Neural crest cell (in vitro differentiated cells): Measurements from ENCODE around the gene KRT74. TPM values are rescaled to one million over a fixed set of nuclear protein-coding genes. Genes with fewer than 3 reads are reported as not detected.

Experiments used
- DNase-seq: peaks from one replicate; pipeline ENCODE4 v3.0.0; 2021; ENCODE audit warnings: low read depth, mixed read lengths, low spot score
- H3K27ac Mint-ChIP-seq: one replicate; pipeline ENCODE4 v1.8.0; 2021; ENCODE audit warnings: mild to moderate bottlenecking, mixed read lengths; ENCODE audit not compliant: unreplicated experiment
- H3K27me3 Mint-ChIP-seq: 2 replicates; pipeline ENCODE4 v1.8.0; 2021; ENCODE audit warnings: low read depth, mild to moderate bottlenecking, mixed read lengths
- H3K36me3 Mint-ChIP-seq: 2 replicates; pipeline ENCODE4 v1.8.0; 2021; ENCODE audit warnings: low read depth, mild to moderate bottlenecking, mixed read lengths
- H3K4me1 Mint-ChIP-seq: 2 replicates; pipeline ENCODE4 v1.8.0; 2021; ENCODE audit warnings: mixed read lengths
- H3K4me3 Mint-ChIP-seq: one replicate; pipeline ENCODE4 v1.8.0; 2021; ENCODE audit warnings: mild to moderate bottlenecking, mixed read lengths
- H3K9me3 Mint-ChIP-seq: 2 replicates; pipeline ENCODE4 v1.8.0; 2021; ENCODE audit warnings: mixed read lengths
- total RNA-seq: library from RNA; stranded (reverse); gene quantifications from 2 replicates; pipeline ENCODE4 v1.2.1, GENCODE V29; 2021
- TF ChIP-seq, protein P1 (sequence below): fragments of 200-600 bp; sonication (generic); conservative IDR thresholded peaks from 2 replicates; pipeline ENCODE4 v1.5.0; 2021; ENCODE audit warnings: antibody characterized with exemption, mild to moderate bottlenecking

The KRT74 gene
- total RNA-seq, 1 donor from 2014 or later, result not detected

DNA sequence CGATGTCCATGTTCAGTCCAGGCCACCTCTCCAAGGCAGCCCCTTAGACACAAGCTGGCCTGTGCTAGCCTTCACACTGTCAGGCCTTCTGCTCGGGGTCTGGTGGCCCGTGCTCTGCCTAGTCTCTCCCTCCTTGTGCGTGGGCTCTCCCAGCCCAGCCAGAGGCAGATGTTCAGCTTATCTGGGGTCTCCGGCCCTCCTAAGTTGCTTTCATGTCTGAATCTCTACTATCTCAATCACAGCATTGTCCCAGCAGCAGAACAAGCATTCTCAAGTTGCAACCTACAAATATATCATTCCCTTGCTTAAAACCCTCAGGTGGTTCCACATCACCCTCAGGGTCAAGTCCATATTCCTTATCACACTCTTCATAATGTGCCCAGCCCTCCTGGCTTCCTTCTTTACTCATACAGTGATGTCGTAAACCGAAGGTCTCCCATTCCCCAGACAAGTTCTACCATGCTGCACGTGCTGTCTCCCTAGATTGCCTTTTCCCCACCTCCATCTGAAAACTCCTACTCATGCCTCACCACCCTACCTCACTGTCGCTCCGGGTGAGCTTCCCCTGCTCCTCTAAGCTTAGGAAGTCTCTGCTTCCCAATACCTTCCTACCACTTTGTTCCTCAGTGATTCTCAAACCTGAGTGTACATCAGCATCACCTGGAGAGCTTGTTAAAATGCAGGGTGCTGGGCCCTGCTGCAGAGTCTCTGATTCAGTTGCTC, 43.2 kb upstream of the KRT74 start:
- H3K4me1 Mint-ChIP-seq, result no peaks in the 10 kb centered on the region
- no peaks in the 10 kb centered on the region for H3K9me3 Mint-ChIP-seq
- no peak overlapping the region for H3K4me3 Mint-ChIP-seq
- peaks cover 27% of the 10 kb centered on the region for H3K27me3 Mint-ChIP-seq
- no peak for DNase-seq
- H3K36me3 Mint-ChIP-seq, result no peaks in the 10 kb centered on the region
- no peak overlapping the region for H3K27ac Mint-ChIP-seq
- TF ChIP-seq, protein P1, sequence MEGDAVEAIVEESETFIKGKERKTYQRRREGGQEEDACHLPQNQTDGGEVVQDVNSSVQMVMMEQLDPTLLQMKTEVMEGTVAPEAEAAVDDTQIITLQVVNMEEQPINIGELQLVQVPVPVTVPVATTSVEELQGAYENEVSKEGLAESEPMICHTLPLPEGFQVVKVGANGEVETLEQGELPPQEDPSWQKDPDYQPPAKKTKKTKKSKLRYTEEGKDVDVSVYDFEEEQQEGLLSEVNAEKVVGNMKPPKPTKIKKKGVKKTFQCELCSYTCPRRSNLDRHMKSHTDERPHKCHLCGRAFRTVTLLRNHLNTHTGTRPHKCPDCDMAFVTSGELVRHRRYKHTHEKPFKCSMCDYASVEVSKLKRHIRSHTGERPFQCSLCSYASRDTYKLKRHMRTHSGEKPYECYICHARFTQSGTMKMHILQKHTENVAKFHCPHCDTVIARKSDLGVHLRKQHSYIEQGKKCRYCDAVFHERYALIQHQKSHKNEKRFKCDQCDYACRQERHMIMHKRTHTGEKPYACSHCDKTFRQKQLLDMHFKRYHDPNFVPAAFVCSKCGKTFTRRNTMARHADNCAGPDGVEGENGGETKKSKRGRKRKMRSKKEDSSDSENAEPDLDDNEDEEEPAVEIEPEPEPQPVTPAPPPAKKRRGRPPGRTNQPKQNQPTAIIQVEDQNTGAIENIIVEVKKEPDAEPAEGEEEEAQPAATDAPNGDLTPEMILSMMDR, result no peak

DNA sequence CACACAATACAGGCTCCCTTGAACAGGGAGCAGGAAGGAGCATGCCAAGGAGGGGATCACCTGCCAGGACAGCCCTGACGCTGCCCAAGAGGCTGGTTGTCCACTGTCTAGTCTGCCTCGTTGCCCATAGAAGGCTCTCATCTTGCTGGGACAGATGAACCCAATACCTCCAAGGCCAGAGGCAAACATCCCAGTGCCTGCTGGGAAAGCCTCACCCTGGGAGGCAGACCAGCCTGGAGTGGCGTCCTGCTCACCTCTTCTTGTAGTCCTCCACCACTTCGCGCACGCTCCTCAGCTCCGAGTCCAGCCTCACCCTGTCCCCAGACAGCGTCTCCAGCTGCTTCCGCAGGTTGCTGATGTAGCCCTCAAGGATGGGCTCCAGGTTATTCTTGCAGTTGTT, 42.3 kb upstream of the KRT74 start:
- Mint-ChIP-seq H3K4me3 (no peak overlapping the region), H3K4me1 (no peaks in the 10 kb centered on the region), H3K9me3 (no peaks in the 10 kb centered on the region), H3K27me3 (peaks cover 35% of the 10 kb centered on the region), H3K27ac (no peak overlapping the region), H3K36me3 (no peaks in the 10 kb centered on the region)
- DNase-seq, result no peak
- TF ChIP-seq, protein P1, result no peak

DNA sequence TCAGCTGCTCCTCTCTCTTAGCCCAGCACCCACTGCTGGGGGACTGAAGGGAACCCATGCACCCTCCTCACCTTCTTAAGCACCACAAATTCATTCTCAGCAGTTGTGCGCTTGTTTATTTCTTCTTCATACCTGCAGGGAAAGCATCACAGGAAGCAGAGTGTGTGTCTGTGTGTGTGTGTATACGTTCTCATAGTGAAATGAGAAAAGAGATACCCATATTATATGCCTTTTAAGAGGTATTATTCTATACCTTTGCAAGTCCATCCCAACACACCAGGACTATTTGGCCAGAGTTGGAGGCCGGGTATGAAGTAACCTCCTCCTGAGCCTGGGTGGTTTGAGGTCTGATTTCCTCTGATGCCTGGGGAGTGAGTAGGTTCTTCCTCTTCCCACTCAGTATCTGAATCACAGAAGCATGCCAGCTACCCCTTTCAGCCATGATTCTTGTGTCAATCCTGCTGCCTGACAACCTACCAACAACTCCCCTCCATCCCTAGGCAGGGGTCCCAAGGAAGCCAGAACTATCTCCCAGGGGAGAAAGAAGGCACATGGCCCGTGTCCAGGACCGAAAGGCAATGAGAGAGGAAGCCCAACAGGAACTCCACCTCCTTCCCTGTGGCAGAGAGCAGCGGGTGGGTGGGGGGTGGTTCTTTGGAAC, 41.7 kb upstream of the KRT74 start:
- H3K36me3 Mint-ChIP-seq, result no peaks in the 10 kb centered on the region
- peaks cover 36% of the 10 kb centered on the region for H3K27me3 Mint-ChIP-seq
- no peak for DNase-seq
- H3K27ac Mint-ChIP-seq, result no peak overlapping the region
- no peaks in the 10 kb centered on the region for H3K4me1 Mint-ChIP-seq
- no peaks in the 10 kb centered on the region for H3K9me3 Mint-ChIP-seq
- TF ChIP-seq, protein P1, result no peak
- no peak overlapping the region for H3K4me3 Mint-ChIP-seq

DNA sequence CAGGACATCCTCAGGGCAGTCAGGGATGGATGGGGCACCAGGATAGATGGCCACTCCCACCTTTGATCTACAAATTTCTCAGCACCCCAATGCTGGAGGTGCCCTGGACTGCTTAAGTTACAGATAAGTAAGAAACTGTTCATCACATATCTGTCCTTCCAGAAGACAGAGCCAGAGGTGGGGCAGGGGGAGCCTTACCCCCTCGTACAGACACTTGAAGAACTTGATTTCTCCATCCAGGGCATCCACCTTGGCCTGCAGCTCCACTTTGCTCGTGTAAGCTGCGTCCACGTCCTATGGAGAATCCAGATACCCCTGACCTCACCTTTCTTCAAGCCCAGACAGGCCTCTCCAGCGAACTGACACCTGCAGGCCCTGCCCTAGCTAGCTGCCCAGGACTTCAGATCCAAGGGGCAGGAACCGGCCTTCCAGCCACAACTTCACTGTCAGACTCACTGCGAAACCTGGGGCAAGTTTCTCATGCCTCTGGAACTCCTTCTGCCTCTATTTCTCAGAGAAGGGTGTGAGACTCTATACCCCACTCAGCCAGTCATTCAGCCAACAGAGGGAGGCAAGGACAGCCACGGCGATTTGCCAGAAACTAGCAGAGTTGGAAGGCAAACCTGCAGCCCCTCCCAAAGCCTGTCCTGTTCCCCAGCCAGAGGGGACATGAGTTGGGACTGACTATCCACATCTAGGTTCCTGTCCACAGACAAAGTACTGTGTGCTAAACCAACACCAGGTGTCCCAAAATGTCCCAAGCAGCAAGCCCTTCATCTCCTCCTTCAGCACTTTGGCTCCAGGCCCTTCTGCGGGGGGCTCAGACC, 41.0 kb upstream of the KRT74 start:
- Mint-ChIP-seq H3K9me3 (no peaks in the 10 kb centered on the region), H3K4me1 (no peaks in the 10 kb centered on the region), H3K27ac (no peak overlapping the region), H3K4me3 (no peak overlapping the region), H3K27me3 (peaks cover 42% of the 10 kb centered on the region), H3K36me3 (no peaks in the 10 kb centered on the region)
- DNase-seq, result no peak
- TF ChIP-seq, protein P1, result no peak

DNA sequence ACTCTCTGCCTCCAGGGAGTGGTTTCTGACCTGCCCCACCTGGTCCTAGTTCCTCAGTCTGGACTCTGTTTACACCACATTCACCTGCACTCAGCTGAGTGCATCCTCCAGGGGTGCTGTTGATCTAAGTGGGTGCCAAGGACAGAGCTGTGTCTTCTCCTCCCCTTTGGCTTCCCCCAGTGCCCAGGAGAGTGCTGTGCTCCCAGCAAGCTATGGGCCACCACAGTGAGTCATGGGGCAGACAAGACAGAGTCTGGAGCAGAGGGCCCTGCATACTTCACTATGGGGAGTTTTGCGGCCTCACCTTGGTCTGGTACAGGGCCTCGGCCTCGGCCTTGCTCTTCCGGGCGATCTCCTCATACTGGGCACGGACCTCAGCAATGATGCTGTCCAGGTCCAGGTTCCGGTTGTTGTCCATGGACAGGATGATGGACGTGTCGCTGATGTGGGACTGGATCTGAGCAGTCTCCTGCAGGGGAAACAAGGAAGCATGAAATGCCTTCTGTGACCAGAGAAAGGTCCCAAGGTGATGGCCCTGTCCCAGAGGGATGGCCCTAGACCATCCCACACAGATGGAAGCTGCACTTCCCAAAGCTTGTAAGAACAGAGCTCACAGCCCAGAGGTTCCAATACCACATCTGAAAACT, 39.9 kb upstream of the KRT74 start:
- Mint-ChIP-seq H3K4me1 (no peaks in the 10 kb centered on the region), H3K4me3 (no peak overlapping the region), H3K9me3 (no peaks in the 10 kb centered on the region), H3K27me3 (peaks cover 51% of the 10 kb centered on the region), H3K27ac (no peak overlapping the region), H3K36me3 (no peaks in the 10 kb centered on the region)
- TF ChIP-seq, protein P1, result no peak
- no peak for DNase-seq
